Naive thymus-derived CD4-positive, alpha-beta T cell (primary cell): ENCODE data around the gene RHOD. TPM values are rescaled to one million over a fixed set of nuclear protein-coding genes. Genes with fewer than 3 reads are reported as not detected.

Source experiments
- ATAC-seq: fragments of 150-1000 bp; cut with Tn5 transposase; 2 replicates; pipeline ENCODE4 v1.10.0; 2021; ENCODE audit warnings: mild to moderate bottlenecking, moderate library complexity
- CTCF ChIA-PET: fragments of 350-600 bp; sonication (Branson Sonifier 250); formaldehyde crosslinking; loops from one replicate; lab custom pipeline; 2021; ENCODE audit warnings: antibody characterized with exemption; lab: Charles Lee
- POLR2A ChIA-PET: fragments of 350-600 bp; sonication (Branson Sonifier 250); formaldehyde crosslinking; loops from one replicate; lab custom pipeline; 2021; ENCODE audit warnings: antibody characterized with exemption, inconsistent platforms; lab: Charles Lee
- DNase-seq, 9 donors: peaks; one replicate each; pipeline versions ENCODE4 v3.0.0 to v3.0.0-alpha.2; 2020 to 2022; ENCODE audit warnings: mixed read lengths in 1 of 9
- H3K27ac ChIP-seq: one replicate; pipeline ENCODE4 v1.7.0; 2013; ENCODE audit warnings: mild to moderate bottlenecking, low read depth, low read length, moderate library complexity
- H3K27me3 ChIP-seq, 2 donors: one replicate each; pipeline ENCODE4 v1.7.0; 2013; ENCODE audit warnings: low read length in 2 of 2, mild to moderate bottlenecking in 2 of 2, moderate library complexity in 2 of 2; ENCODE audit not compliant: control insufficient read depth in 2 of 2, insufficient read depth in 2 of 2
- H3K36me3 ChIP-seq, 3 experiments: 1 replicate in 2 of 3; 2 replicates in 1 of 3; pipeline ENCODE4 v1.7.0; 2013; ENCODE audit warnings: low read length in 3 of 3, mild to moderate bottlenecking in 3 of 3, moderate library complexity in 1 of 3; ENCODE audit not compliant: insufficient read depth in 3 of 3, control insufficient read depth in 2 of 3
- H3K4me1 ChIP-seq, 2 donors: one replicate each; pipeline ENCODE4 v1.7.0; 2013; ENCODE audit warnings: low read length in 2 of 2, mild to moderate bottlenecking in 2 of 2, moderate library complexity in 1 of 2; ENCODE audit not compliant: control insufficient read depth in 2 of 2, insufficient read depth in 2 of 2
- H3K4me3 ChIP-seq: 2 replicates; pipeline ENCODE4 v1.7.0; 2013; ENCODE audit warnings: mild to moderate bottlenecking, low read length
- H3K9me3 ChIP-seq, 3 experiments: 1 replicate in 2 of 3; 2 replicates in 1 of 3; pipeline ENCODE4 v1.7.0; 2013; ENCODE audit warnings: low read length in 3 of 3; ENCODE audit not compliant: control insufficient read depth in 2 of 3
- H3K27ac Mint-ChIP-seq, 9 donors: one replicate each; pipeline ENCODE4 v1.8.0; 2020 to 2022; ENCODE audit warnings: mixed read lengths in 9 of 9, mild to moderate bottlenecking in 8 of 9, moderate library complexity in 5 of 9, inconsistent platforms in 2 of 9
- H3K27me3 Mint-ChIP-seq, 5 donors: one replicate each; pipeline ENCODE4 v1.8.0; 2021 to 2022; ENCODE audit warnings: mixed read lengths in 5 of 5, mild to moderate bottlenecking in 1 of 5
- H3K36me3 Mint-ChIP-seq, 5 donors: one replicate each; pipeline ENCODE4 v1.8.0; 2020 to 2022; ENCODE audit warnings: mixed read lengths in 5 of 5, mild to moderate bottlenecking in 3 of 5, inconsistent platforms in 1 of 5
- H3K4me1 Mint-ChIP-seq, 7 donors: one replicate each; pipeline ENCODE4 v1.8.0; 2020 to 2022; ENCODE audit warnings: mixed read lengths in 7 of 7, mild to moderate bottlenecking in 3 of 7, inconsistent platforms in 1 of 7
- H3K4me3 Mint-ChIP-seq, 10 donors: one replicate each; pipeline ENCODE4 v1.8.0; 2020 to 2022; ENCODE audit warnings: mild to moderate bottlenecking in 10 of 10, mixed read lengths in 10 of 10, moderate library complexity in 6 of 10, inconsistent platforms in 2 of 10
- H3K9me3 Mint-ChIP-seq, 11 donors: one replicate each; pipeline ENCODE4 v1.8.0; 2020 to 2022; ENCODE audit warnings: mixed read lengths in 11 of 11, mild to moderate bottlenecking in 4 of 11, inconsistent platforms in 1 of 11, moderate library complexity in 1 of 11
- intact Hi-C, 2 donors: fragments of 100-400 bp; cut with micrococcal nuclease; formaldehyde crosslinking; loops; one replicate each; pipeline ENCODE4 v1.15.1; 2023
- polyA plus RNA-seq, 2 donors: library from polyadenylated mRNA; unstranded; fragments of 300-500 nt; fragmentation: Illumina TruSeq; gene quantifications; one replicate each; pipeline ENCODE4 v1.2.3, GENCODE V29; 2021
- total RNA-seq, 6 experiments: library from RNA in 5 of 6; stranded (reverse) in 5 of 6; gene quantifications; 1 replicate in 5 of 6; 2 replicates in 1 of 6; pipeline ENCODE4 v1.2.3 and lab custom pipeline; 2021 to 2026

RHOD gene
- total and polyA plus RNA-seq, 7 experiments from 2014 or later: 0.34 to 1.3 (median 0.62) TPM; not detected in 4

GRCh38 chr11:67040147-67040546, 16.5 kb upstream of the RHOD start:
- Histone ChIP-seq H3K9me3 (no peaks in the 10 kb centered on the region), H3K36me3 (no peaks in the 10 kb centered on the region), H3K4me1 (no peaks in the 10 kb centered on the region), H3K27me3 (no peaks in the 10 kb centered on the region), H3K27ac (no peak overlapping the region), H3K4me3 (no peak overlapping the region)
- DNase-seq (no peak), ATAC-seq (no peak)
- no peaks in the 10 kb centered on the region for H3K36me3 Mint-ChIP-seq
- no peaks in the 10 kb centered on the region for H3K9me3 Mint-ChIP-seq
- ChIA-PET POLR2A (no interaction called here), CTCF (no interaction called here)
- no peak overlapping the region for H3K27ac Mint-ChIP-seq
- peaks cover 0 to 3% (median 0%) of the 10 kb centered on the region in 7 donors for H3K4me1 Mint-ChIP-seq
- intact Hi-C loops: no loop called here
- no peak overlapping the region for H3K4me3 Mint-ChIP-seq
- H3K27me3 Mint-ChIP-seq: peaks cover 0 to 19% (median 6%) of the 10 kb centered on the region in 5 donors

DNA sequence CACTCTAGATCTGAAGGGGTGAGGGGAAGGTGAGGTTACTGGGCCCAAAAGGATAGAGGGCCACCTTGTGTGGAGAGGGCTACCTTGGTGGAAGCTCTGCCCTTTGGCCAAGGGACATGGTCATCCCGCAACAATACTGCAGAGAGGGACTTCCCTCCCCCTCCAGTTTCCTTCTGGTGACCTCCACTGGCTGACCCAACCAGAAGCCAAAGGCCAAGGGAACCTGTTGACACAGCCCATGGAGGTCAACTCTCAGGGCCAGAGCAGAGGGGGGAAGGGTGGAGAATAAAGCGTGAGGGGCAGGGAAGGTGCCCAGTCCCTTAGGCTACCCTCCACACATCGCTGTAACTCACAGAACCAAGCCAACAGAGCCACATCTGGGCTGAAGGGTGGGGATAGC, 15.0 kb upstream of the RHOD start:
- H3K27ac ChIP-seq: no peak overlapping the region
- no peaks in the 10 kb centered on the region for H3K9me3 ChIP-seq
- ATAC-seq: no peak
- ChIA-PET CTCF (no interaction called here), POLR2A (no interaction called here)
- peaks cover 0 to 19% (median 6%) of the 10 kb centered on the region in 5 donors for H3K27me3 Mint-ChIP-seq
- no peak overlapping the region for H3K4me3 Mint-ChIP-seq
- no peaks in the 10 kb centered on the region for H3K36me3 Mint-ChIP-seq
- H3K4me3 ChIP-seq: no peak overlapping the region
- peaks cover 0 to 3% (median 0%) of the 10 kb centered on the region in 7 donors for H3K4me1 Mint-ChIP-seq
- DNase-seq: no peak
- H3K36me3 ChIP-seq: no peaks in the 10 kb centered on the region
- intact Hi-C loops: no loop called here
- no peak overlapping the region for H3K27ac Mint-ChIP-seq
- H3K27me3 ChIP-seq: no peaks in the 10 kb centered on the region
- no peaks in the 10 kb centered on the region for H3K9me3 Mint-ChIP-seq
- H3K4me1 ChIP-seq: no peaks in the 10 kb centered on the region

DNA sequence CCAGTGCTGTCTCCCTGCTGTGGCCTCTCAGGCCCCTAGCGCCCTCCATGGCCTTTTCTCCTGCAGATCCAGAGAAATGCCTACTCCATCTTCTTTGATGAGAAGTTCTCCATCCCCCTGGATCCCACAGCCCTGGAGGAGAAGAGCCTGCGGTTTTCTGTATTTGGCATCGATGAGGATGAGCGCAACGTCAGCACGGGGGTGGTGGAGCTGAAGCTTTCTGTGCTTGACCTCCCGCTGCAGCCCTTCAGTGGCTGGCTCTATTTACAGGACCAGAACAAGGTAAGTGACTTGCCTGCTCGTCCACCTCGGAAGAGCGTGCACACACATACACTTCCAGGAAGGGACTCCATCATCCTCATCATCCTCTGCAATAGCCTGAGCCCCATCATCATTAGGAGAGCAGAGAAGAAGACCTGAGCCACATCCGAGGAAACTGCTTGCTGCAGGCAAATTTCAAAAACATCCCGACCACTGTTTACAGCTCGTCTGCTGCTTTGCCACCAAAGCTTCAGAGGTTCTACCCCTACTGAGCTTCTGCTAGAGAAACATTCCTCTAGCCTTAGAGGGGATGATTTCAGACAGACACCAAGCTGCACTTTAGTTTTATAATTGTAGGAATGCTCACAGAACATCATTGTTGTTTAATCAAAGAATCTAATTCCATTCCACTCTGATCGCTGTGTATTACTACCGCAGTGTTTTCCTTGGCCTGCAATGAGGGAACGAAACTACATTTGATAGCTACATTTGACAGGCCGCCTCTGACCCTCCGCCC, 12.9 kb upstream of the RHOD start:
- Histone ChIP-seq H3K27ac (no peak overlapping the region), H3K4me1 (no peaks in the 10 kb centered on the region), H3K36me3 (no peaks in the 10 kb centered on the region), H3K4me3 (no peak overlapping the region), H3K27me3 (no peaks in the 10 kb centered on the region), H3K9me3 (no peaks in the 10 kb centered on the region)
- ATAC-seq: no peak
- H3K27ac Mint-ChIP-seq: no peak overlapping the region
- H3K27me3 Mint-ChIP-seq: peaks cover 0 to 12% (median 6%) of the 10 kb centered on the region in 5 donors
- CTCF ChIA-PET: no interaction called here
- no peak overlapping the region for H3K4me3 Mint-ChIP-seq
- peaks cover 0 to 3% (median 0%) of the 10 kb centered on the region in 7 donors for H3K4me1 Mint-ChIP-seq
- DNase-seq: no peak
- no peaks in the 10 kb centered on the region for H3K9me3 Mint-ChIP-seq
- intact Hi-C loops: no loop called here
- POLR2A ChIA-PET: no interaction called here
- no peaks in the 10 kb centered on the region for H3K36me3 Mint-ChIP-seq

- ChIA-PET POLR2A (no interaction called here), CTCF (no interaction called here)
- Mint-ChIP-seq H3K36me3 (no peaks in the 10 kb centered on the region), H3K27ac (no peak overlapping the region), H3K4me1 (peaks cover 0 to 3% (median 0%) of the 10 kb centered on the region in 7 donors), H3K9me3 (no peaks in the 10 kb centered on the region), H3K4me3 (no peak overlapping the region), H3K27me3 (peaks cover 0 to 11% (median 6%) of the 10 kb centered on the region in 5 donors)
- ATAC-seq (no peak), DNase-seq (no peak)
- no peaks in the 10 kb centered on the region for H3K36me3 ChIP-seq
- no peak overlapping the region for H3K4me3 ChIP-seq
- intact Hi-C loops: no loop called here
- no peaks in the 10 kb centered on the region for H3K9me3 ChIP-seq
- no peaks in the 10 kb centered on the region for H3K27me3 ChIP-seq
- no peak overlapping the region for H3K27ac ChIP-seq
- no peaks in the 10 kb centered on the region for H3K4me1 ChIP-seq
These were observed 12.2 kb upstream of the RHOD start for GRCh38 chr11:67044496-67044895.

GRCh38 chr11:67045314-67045713, 11.3 kb upstream of the RHOD start:
- no peaks in the 10 kb centered on the region for H3K27me3 ChIP-seq
- ChIA-PET POLR2A (no interaction called here), CTCF (no interaction called here)
- no peak for DNase-seq
- H3K4me3 ChIP-seq: no peak overlapping the region
- H3K4me3 Mint-ChIP-seq: no peak overlapping the region
- no peaks in the 10 kb centered on the region for H3K4me1 ChIP-seq
- peaks cover 0 to 9% (median 6%) of the 10 kb centered on the region in 5 donors for H3K27me3 Mint-ChIP-seq
- H3K27ac ChIP-seq: no peak overlapping the region
- H3K9me3 Mint-ChIP-seq: no peaks in the 10 kb centered on the region
- H3K36me3 ChIP-seq: no peaks in the 10 kb centered on the region
- intact Hi-C loops: no loop called here
- ATAC-seq: no peak
- peaks cover 0 to 3% (median 0%) of the 10 kb centered on the region in 7 donors for H3K4me1 Mint-ChIP-seq
- no peak overlapping the region for H3K27ac Mint-ChIP-seq
- no peaks in the 10 kb centered on the region for H3K9me3 ChIP-seq
- H3K36me3 Mint-ChIP-seq: no peaks in the 10 kb centered on the region

DNA sequence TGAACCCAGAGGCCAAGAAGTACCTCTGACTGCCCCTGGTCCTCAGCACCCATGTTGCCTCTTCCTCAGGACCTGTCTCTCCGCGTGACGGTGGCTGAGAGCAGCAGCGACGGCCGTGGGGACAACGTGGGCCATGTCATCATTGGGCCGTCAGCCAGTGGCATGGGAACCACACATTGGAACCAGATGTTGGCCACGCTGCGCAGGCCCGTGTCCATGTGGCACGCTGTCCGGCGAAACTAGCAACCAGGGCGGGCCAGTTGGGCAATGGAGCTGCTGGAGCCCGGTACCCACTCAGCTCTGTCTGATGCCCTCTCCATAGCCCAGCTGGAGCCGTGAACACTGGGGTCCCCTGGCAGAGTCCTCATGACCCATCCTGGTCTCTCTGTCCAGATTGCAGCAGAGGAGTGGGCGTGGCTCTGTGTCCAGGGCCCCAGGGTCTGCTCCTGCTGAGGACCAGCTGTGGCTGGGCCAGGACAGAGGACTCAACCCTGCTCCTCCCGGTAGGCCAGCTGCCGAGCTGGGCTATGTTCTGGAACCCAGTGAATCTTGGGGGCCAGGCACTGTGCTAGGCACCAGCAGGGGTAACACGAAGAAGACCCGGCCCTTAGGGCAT, 8.0 kb upstream of the RHOD start:
- Mint-ChIP-seq H3K27ac (no peak overlapping the region), H3K9me3 (peaks cover 0 to 1% (median 0%) of the 10 kb centered on the region in 11 donors), H3K36me3 (no peaks in the 10 kb centered on the region), H3K4me3 (no peak overlapping the region), H3K27me3 (peaks cover 0 to 20% (median 4%) of the 10 kb centered on the region in 5 donors), H3K4me1 (no peaks in the 10 kb centered on the region)
- ATAC-seq: no peak
- H3K27me3 ChIP-seq: no peaks in the 10 kb centered on the region
- DNase-seq: no peak
- CTCF ChIA-PET: no interaction called here
- H3K36me3 ChIP-seq: no peaks in the 10 kb centered on the region
- POLR2A ChIA-PET: no interaction called here
- no peak overlapping the region for H3K4me3 ChIP-seq
- H3K4me1 ChIP-seq: no peaks in the 10 kb centered on the region
- no peak overlapping the region for H3K27ac ChIP-seq
- H3K9me3 ChIP-seq: no peaks in the 10 kb centered on the region
- intact Hi-C loops: no loop called here
